Right renal cortex interstitium (tissue), 3 donors: ENCODE measurements around the gene RND1. TPM values are rescaled to one million over a fixed set of nuclear protein-coding genes. Genes with fewer than 3 reads are reported as not detected.

Experiments
- DNase-seq, 3 donors: peaks; one replicate each; pipeline ENCODE4 v3.0.0-alpha.2; 2013; ENCODE audit warnings: low read depth in 3 of 3, low spot score in 2 of 3
- polyA plus RNA-seq, 3 donors: library from polyadenylated mRNA; unstranded; fragments of 120-200 nt; gene quantifications; one replicate each; pipeline ENCODE4 v1.2.1, GENCODE V29; 2013; ENCODE audit not compliant: insufficient read length in 3 of 3

Gene RND1
- polyA plus RNA-seq, 3 donors, result 2.2 to 4.6 (median 3.6) TPM

DNA sequence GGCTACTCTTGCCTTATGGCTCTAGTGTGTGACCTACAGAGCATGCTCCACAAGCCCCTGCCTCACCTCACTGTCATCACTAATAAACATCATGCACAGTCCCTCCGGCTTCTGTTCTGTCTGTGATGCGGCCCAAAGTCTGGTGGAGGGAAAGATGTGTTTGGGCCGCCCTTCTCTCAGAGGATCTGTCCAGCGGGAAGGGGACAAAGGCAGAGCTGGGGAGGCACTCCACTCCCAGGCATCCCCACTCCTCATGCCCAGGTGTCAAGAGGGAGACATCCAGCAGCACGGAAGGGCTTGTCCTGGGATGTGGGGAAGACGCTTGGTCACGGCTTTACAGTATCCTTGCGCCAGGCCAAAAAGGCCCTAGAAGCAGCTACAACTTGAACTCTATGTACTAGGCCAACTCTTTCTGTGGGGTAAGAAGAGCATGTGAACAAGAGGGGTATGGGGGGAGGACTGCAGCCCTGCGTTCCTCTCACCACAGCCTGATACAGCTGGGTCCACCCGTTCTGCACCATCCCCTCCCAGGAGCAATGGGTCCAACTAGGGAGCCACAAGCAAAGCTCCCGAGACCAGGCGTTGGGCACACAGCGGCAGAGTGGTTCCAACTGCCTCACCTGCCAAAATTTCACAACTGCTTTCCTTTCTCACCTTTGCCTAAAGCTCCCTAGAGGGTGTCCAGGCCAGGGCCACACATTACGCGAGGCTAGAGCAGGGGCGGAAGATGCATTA, 36.7 kb downstream of the RND1 start:
- DNase-seq, result no peak

DNA sequence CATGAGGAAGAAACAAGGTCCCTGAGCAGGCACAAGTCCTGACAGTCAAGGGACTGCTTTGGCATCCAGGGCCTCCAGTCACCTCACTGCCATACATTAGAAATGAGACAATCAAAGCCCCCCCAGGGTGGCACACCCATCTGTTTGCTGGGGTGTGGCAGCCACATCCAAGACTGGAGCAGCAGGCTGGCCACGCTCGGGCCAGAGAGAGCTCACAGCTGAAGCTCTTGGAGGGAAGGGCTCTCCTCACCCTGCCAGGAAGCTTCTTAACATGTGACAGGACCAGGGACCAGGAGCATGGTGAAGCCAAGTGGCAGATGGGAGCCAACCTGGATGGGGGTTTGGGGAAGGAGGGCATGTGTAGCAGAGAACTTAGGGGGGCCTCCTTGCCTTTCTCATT, 37.4 kb downstream of the RND1 start:
- no peak for DNase-seq

DNA sequence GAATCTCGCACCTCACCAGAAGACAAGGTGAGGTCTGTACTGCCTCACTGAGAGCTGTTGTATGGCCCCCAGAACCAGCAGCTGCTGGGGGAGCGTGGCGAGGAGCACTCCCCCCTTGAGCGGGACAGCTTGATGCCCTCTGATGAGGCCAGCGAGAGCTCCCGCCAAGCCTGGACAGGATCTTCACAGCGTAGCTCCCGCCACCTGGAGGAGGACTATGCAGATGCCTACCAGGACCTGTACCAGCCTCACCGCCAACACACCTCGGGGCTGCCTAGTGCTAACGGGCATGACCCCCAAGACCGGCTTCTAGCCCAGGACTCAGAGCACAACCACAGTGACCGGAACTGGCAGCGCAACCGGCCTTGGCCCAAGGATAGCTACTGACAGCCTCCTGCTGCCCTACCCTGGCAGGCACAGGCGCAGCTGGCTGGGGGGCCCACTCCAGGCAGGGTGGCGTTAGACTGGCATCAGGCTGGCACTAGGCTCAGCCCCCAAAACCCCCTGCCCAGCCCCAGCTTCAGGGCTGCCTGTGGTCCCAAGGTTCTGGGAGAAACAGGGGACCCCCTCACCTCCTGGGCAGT, 38.1 kb downstream of the RND1 start:
- DNase-seq, result no peak

DNA sequence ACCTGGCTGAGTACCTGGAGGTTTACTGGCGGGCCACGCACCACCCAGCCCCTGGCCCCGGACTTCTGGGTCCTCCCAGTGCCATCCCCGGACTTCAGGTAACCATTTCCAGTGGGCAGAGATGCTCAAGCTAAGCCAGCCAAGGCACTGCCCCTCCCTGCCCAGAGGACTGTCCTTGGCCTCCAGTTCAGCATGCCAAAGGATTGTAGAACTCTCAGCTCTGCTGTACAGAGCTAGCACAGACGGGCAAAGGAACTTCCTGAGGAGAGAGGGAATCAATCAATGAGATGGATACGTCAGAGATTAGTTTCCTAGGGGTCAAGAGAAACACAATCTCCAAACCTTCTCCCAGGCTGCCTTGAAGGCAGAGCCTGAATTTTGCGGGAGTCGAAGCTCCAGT, 38.6 kb downstream of the RND1 start:
- DNase-seq, result no peak

DNA sequence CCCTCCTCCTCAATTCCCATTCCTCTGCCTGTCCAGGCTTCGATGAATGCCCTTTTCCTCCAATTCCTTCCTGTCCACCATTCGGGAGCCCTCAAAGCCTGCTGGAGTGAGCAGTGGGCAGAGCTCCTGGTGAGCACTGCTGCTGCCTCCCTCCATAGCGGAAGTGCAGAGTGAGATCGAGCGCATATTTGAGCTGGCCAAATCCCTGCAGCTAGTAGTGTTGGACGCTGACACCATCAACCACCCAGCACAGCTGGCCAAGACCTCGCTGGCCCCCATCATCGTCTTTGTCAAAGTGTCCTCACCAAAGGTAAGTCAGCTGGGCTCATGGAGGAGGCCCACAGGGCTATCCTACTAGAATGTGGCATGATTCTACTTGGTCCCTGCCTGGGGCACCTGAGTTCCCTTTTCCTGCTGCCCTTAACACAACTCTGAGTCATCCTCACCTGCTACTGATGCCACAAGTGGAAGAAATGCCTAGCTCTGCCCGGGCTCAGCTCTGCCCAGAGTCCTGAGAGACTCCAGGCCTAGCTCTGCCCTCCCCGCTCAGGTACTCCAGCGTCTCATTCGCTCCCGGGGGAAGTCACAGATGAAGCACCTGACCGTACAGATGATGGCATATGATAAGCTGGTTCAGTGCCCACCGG, 39.3 kb downstream of the RND1 start:
- DNase-seq, result no peak

DNA sequence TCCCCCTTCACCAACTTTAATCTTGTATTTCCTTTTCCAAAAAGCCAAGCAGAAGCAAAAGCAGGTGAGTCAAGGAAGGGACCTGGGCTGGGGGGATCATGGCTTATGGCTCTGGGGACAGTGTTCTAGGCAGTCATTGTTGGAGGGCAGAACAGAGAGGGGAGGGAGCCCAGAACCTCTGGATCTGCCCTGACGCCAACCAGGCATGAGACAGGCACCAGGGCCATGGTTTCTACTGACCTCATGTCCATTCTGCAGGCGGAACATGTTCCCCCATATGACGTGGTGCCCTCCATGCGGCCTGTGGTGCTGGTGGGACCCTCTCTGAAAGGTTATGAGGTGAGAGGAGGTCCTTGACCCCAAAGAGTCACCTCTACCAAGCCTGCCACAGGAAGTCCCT, 40.8 kb downstream of the RND1 start:
- no peak for DNase-seq

DNA sequence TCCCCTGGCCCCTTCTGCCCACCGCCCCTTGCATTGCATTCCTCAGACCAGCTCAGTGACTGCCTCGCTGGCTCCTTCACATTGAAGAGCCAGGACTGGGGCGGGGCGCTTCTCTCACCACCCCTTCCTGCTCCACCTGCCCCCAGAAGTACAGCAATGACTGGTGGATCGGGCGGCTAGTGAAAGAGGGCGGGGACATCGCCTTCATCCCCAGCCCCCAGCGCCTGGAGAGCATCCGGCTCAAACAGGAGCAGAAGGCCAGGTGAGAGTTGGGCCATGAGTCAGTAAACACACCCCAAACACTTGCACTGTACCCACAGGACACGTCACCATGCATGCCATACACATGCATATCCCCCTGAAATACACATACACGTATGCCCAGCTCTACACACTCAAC, 41.6 kb downstream of the RND1 start:
- no peak for DNase-seq

DNA sequence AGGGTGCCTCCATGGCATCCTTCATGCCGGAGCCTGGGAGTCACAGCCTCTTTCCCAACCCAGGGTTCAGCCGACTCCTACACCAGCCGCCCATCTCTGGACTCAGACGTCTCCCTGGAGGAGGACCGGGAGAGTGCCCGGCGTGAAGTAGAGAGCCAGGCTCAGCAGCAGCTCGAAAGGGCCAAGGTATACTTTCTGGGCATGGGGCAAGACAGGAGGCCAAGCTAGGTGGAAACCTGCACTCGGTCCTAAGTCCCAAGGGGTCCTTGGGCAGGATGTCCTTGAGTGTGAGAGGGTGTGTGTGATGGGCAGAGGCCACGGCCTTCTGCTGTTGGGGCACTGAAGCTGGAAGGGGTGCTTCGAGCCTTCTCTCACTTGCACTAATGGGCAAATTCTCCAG, 42.4 kb downstream of the RND1 start:
- DNase-seq, result no peak

DNA sequence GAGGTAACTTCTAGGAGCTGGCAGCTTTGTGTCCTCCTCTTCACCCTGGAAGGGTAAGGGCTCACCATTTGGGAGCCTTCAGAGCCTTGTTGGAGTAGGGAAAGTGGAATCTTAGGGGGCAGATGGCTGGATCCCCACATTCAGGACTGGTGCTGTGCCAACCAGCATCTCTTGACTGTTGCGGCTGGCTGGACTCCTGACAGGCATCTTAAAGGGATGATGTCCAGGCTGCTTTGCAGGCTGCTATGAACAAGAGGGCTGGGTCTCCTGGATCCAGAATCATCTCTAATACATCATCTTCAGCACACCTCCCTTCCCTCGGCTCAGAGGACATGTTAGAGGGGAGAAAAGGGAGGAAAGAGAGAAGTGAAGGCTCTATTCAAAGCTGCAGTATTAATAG, 43.0 kb downstream of the RND1 start:
- no peak for DNase-seq

DNA sequence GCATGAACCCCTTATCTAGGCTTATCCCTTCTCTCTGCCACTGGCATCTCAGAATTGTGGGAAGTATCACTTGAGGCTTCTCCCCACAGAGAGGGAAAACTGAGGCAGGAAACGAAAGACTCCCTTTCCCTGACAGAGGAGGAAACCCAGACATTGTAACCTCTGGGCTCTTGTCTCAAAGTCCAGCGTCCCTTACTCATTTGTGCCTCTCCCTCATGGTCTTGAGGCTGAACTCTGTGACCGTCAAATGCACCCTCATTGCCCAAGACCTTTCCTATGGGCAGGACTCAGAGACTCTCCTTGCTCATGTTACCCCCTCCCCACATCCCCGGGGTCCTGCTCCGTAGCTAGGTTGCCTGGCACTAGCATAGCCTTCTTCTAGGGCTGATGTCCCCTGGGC, 43.5 kb downstream of the RND1 start:
- no peak for DNase-seq

DNA sequence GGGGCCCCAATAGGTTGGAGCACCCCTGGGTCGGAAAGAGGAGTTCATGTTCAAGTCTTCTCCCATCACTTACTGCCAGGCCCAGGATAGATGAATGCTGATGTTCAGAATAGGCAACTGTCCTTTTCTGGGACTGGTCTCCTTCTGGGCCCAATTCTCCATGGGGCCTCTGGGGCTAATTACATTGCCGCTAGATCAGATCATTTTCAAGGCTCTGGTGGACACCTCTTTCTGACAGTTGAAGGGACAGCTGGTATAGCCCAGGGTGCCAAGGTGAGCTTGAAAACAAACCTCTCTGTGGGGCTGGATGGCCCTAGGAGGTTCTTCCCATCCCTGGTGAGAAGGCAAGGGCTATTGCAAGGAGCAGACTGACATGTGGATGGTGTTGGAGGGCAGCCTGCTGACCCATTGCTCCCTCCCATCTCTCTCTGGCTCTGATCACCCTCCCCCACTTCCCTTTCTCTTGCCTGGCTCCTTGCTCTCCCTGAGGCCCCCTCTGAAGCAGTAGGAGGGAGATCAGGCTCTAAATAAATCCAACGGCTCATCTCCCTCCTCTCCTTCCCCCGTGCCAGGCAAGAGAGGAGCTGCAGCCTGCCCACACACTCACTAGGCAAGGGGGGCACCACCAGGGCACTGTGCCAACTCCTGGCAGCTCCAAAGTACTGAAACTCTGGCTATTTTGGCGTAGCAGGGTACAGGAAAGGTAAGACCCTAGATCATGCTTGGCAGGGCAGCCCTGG, 45.5 kb downstream of the RND1 start:
- DNase-seq, result no peak

DNA sequence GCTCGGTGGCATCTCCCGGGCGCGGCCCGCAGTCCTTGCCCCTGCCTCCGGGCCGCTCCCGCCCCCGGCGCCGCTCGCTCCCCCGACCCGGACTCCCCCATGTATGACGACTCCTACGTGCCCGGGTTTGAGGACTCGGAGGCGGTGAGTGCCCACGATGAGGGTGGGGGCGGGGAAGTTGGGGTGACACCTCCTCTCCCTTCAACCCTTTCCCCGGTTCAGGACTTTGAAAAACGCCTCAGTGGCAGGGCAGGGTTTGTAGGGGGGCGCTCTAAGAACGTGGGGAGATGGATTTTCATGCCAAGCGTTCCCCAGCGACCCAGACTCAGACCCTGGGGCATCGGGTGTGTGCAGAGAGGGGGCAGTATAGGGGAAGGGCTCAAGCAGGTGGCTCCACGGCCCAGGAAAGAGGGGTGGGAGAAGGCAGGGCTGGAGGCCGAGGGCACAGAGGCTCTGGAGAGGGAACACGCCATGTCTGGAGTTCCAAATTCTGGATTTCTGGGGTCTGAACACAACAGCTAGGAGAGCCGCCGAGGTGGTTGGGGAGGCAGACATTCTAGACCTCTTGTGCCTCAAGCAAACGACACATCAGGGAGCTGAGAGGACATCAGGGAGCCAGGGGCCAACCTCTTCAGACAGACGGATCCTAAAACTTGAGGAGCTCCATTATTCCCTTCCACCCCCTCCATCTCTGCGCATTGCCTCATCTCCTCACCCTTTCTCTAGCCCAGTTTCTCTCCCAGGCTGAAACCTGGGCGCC, 46.7 kb downstream of the RND1 start:
- no peak for DNase-seq

DNA sequence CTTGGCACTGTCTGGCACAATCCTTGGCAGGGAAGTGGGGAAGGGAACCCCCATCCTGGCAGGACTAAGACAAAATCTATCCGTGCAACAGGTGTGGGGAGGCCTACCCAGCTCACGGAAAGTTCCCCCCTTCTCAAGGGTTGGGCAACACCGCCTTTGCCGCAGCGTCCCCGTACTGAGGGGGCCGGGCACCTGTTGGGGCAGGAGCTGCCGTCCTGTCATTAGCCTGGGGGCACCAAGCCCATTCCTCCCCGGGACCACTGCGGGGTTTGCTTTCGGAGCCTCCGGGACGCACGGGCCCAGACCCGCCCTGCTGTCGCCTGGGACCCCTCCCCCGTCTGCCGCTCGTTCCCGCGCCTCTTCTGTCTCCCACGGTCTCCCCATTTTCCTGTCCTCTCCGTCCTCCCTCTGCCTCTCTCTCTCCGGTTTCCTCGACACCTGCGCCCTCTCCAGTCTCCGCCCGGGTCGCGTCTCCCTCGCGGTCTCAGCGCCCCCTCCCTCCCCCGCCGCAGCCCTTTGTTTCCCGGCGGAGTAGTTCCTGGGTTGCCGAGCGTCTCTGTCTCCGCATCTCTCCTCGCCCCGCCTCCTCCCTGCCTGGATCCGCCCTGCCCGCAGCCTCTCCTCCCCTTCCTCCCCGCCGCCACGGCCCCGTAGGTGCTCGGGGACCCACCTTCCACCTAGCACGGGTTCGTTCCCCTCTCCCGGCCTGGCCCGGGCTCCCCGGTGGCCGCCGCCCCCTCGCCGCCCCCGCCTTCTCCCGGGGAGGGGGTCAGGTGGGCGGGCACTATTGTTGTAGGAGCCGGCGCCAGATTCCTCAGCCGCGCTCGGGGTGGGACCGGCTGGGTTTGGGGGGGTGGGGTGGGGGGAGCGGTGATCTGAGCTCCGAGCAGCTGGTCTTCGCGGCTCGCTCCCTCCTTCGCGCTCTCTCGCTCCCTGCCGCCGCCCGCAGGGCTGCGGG, 47.5 kb downstream of the RND1 start, which contains the start of gene CACNB3:
TSS of gene CACNB3 (plus strand) at position 624 of the 958 bp plus-strand sequence. CDS start 434 bp downstream, outside the sequence.
- peak in 1 of 3 donors; percentile 46 for DNase-seq

DNA sequence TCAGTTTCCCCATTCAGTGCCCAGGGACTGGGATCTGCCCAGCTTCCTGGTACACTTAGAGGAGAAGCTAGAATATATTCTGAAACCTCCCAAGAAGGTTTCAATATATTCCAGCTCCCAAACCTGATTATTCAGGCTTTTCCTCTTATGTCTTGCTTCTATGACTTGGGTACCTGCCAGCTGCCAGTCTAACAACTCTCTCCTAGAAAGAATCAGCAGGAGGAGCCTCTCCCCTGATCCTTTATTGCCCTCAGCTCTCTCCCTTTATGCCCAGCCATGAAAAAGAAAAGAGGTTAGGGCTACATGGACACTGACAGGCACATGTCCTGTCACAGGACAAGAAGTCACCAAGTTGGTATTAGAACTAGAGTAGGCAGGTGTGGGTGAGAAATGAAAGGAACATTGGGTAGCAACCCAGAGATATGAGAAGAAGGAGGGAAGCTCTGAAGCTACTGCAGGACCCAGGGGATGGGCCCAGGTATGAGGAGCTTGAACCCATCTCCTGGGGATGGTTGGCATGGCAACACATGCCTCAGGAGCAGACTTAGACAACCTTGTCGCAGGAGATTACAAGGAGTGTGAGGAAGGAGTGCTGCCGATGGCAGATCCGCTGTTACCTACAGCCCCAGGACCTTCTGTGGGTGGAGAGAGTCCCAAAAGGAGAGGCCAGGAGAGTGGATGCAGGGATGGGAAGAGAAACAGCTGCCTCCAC, 49.4 kb downstream of the RND1 start:
- DNase-seq, result no peak

DNA sequence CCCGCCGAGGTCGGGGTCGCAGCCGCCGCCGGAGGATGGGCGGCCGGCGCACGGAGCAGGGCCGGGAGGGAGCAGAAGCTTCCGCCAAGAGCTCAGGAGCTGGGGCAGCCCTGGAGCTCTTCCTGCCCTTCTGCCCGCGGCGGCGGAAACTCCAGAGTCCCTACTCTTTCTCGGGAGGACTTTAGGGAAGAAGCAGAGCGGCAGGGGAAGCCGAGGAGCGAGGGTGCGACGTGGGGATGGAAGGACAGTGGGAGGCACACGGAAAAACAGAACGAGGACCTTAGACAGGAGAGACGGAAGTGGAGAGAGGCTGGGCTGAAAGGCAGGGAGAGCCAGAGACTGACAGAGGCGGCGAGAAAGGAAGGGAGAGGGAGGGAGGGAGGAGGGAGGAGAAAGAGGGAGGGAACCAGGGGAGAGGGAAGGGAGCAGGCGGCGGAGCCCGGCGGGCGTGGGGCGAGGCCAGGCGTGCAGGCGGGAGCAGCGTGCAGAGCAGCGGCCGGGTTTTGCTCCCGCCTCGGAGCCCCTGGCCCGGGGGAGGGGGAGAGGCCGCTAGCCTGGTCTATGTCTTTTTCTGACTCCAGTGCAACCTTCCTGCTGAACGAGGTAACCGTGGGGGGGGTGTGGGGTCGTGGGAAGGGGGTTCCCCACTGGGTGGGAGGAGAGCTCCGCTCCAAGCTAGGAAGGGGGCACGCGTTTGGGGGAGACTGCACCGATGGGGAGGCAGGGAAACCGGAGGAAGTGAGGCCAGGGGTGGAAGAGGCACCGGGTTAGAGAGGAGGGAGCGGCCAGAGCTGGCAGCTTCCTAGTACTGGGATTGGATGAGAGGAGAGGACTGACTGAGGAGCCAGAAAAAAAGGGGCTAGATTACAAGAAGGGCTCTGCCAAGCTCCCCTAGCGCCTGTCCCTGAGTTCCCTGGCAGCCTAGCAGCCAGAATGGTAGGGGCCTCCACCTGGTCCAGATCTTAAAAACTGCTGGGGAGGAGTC, 50.3 kb downstream of the RND1 start:
- peak; percentile 69 to 80 (median 77) for DNase-seq

DNA sequence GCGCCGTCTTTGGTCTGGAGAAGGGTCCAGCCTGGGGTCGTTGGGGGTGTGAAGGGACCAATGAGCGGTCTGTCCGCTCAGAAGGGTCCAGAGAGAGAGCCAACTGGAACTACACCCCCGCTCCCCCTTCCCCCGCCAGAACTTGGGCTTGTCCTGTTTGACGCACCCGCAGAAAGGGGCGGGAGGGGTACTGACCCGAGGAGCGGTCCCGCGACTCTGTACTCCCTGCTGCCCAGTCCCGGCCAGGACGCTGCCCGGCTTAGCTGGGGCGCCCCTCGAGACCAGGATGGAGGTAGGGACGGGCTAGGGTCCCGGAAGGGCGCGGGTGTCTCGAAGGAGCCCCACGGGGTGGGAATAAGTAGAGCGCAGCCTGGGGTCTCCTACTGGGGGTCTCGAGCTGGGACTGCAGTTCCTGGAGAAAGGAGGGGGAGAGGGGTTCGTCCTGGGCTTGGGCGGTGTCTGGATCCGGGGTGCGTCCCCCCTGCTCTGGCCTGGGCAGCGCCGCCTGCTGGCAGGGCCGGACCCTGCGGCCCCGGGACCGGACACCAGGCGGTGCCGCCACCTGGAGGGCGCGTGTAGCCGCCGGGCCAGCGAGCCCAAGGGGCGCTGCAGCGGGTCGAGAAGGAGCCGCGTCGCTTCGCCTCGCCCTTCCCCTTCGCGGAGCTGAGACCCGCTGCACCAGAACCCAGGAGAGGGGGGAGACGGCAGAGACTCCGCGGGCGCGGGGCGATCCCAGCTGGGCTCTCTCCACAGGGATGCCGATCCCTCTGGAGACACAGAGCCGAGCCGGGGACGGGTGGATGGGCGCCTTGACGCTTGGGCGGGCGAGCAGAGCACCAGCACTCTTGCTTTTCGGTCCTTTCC, 51.2 kb downstream of the RND1 start:
- DNase-seq, result peak in 1 of 3 donors; percentile 65
